HEK293 (cell line): ENCODE results near the gene TENT4A.

Source experiments
- CTCF ChIA-PET: fragments of 350-600 bp; formaldehyde crosslinking; extraction: SDS; loops from one replicate; lab custom pipeline; 2021; ENCODE audit warnings: antibody characterized with exemption; lab: Yijun Ruan, JAX
- POLR2A ChIA-PET: fragments of 300-600 bp; formaldehyde crosslinking; extraction: SDS; loops from one replicate; lab custom pipeline; 2020; ENCODE audit warnings: antibody characterized with exemption, inconsistent platforms; lab: Yijun Ruan, JAX
- H3K27ac ChIP-seq: fragments of 200-500 bp; sonication (Bioruptor generic); 2 replicates; pipeline ENCODE4 v1.5.1; 2014; ENCODE audit warnings: low read depth, low read length, control low read depth, inconsistent platforms; ENCODE audit errors: extremely low read depth
- H3K36me3 ChIP-seq, 2 experiments: fragments of 200-500 bp in 1 of 2; sonication (Bioruptor generic) in 1 of 2; 1 replicate in 1 of 2; 2 replicates in 1 of 2; pipeline ENCODE4 v1.5.1; 2014 to 2017; ENCODE audit warnings: inconsistent platforms in 2 of 2, low read length in 2 of 2; ENCODE audit not compliant: control insufficient read depth in 2 of 2, insufficient read depth in 1 of 2
- H3K4me1 ChIP-seq: fragments of 200-500 bp; sonication (Bioruptor generic); 2 replicates; pipeline ENCODE4 v1.5.1; 2014; ENCODE audit warnings: mild to moderate bottlenecking, low read length, inconsistent platforms; ENCODE audit not compliant: control insufficient read depth, insufficient read depth
- H3K4me3 ChIP-seq: 2 replicates; pipeline ENCODE4 v1.5.1; 2011; ENCODE audit warnings: low read depth, mild to moderate bottlenecking, control low read depth, low read length, moderate library complexity
- H3K9me3 ChIP-seq: fragments of 200-500 bp; sonication (Bioruptor generic); 2 replicates; pipeline ENCODE4 v1.5.1; 2014; ENCODE audit warnings: low read depth, low read length, inconsistent platforms; ENCODE audit not compliant: control insufficient read depth, insufficient read depth
- GLI2 ChIP-seq: fragments of 450-650 bp; formaldehyde crosslinking; IDR thresholded peaks from 2 replicates; pipeline ENCODE4; 2017; ENCODE audit warnings: missing biosample characterization, missing genetic modification characterization, low read depth, borderline replicate concordance
- GLIS1 ChIP-seq: fragments of 450-650 bp; formaldehyde crosslinking; IDR thresholded peaks from 2 replicates; pipeline ENCODE4 v1.5.1; 2016; ENCODE audit warnings: missing biosample characterization, missing genetic modification characterization
- HOXA7 ChIP-seq: sonication (generic); formaldehyde crosslinking; IDR thresholded peaks from 2 replicates; pipeline ENCODE4 v1.8.1; 2022; ENCODE audit warnings: missing genetic modification reagents, borderline replicate concordance
- PRDM1 ChIP-seq: fragments of 450-650 bp; formaldehyde crosslinking; IDR thresholded peaks from 2 replicates; pipeline ENCODE4; 2016; ENCODE audit warnings: missing biosample characterization, missing genetic modification characterization
- ZNF214 ChIP-seq: fragments of 450-650 bp; formaldehyde crosslinking; IDR thresholded peaks from 2 replicates; pipeline ENCODE4 v1.5.1; 2017; ENCODE audit warnings: missing biosample characterization, mild to moderate bottlenecking, missing genetic modification characterization, borderline replicate concordance
- ZNF335 ChIP-seq: fragments of 450-650 bp; formaldehyde crosslinking; conservative IDR thresholded peaks from 2 replicates; pipeline ENCODE4 v1.5.1; 2016; ENCODE audit warnings: missing biosample characterization, missing genetic modification characterization
- ZNF354C ChIP-seq: fragments of 450-650 bp; formaldehyde crosslinking; IDR thresholded peaks from 2 replicates; pipeline ENCODE4 v1.5.1; 2016; ENCODE audit warnings: missing biosample characterization, missing genetic modification characterization, low read depth, borderline replicate concordance
- ZNF391 ChIP-seq: fragments of 450-650 bp; formaldehyde crosslinking; IDR thresholded peaks from 2 replicates; pipeline ENCODE4 v1.5.1; 2016; ENCODE audit warnings: low read depth, missing biosample characterization, missing genetic modification characterization, borderline replicate concordance
- ZNF398 ChIP-seq: fragments of 450-650 bp; formaldehyde crosslinking; IDR thresholded peaks from 2 replicates; pipeline ENCODE4 v1.5.1; 2017; ENCODE audit warnings: missing biosample characterization, missing genetic modification characterization
- ZNF426 ChIP-seq: fragments of 450-650 bp; formaldehyde crosslinking; IDR thresholded peaks from 2 replicates; pipeline ENCODE4 v1.5.1; 2017; ENCODE audit warnings: missing biosample characterization, missing genetic modification characterization, mild to moderate bottlenecking, inconsistent platforms, moderate library complexity
- ZNF449 ChIP-seq: fragments of 450-650 bp; formaldehyde crosslinking; IDR thresholded peaks from 2 replicates; pipeline ENCODE4 v1.5.1; 2017; ENCODE audit warnings: missing biosample characterization, mild to moderate bottlenecking, missing genetic modification characterization, moderate library complexity
- ZNF473 ChIP-seq: fragments of 450-650 bp; formaldehyde crosslinking; IDR thresholded peaks from 2 replicates; pipeline ENCODE4 v1.5.1; 2017; ENCODE audit warnings: missing biosample characterization, missing genetic modification characterization
- ZNF645 ChIP-seq: fragments of 450-650 bp; formaldehyde crosslinking; IDR thresholded peaks from 2 replicates; pipeline ENCODE4; 2016; ENCODE audit warnings: missing biosample characterization, missing genetic modification characterization
- ZNF76 ChIP-seq: fragments of 450-650 bp; formaldehyde crosslinking; IDR thresholded peaks from 2 replicates; pipeline ENCODE4; 2016; ENCODE audit warnings: low read depth, missing biosample characterization, missing genetic modification characterization, borderline replicate concordance
- ZNF830 ChIP-seq: fragments of 450-650 bp; IDR thresholded peaks from 2 replicates; pipeline ENCODE4 v1.5.0; 2018; ENCODE audit warnings: missing biosample characterization, missing genetic modification characterization, low read depth, mild to moderate bottlenecking, moderate library complexity

TENT4A gene

GRCh38 chr5:6768590-6769230, 55.5 kb downstream of the TENT4A start:
- TF ChIP-seq ZNF645 (no peak), HOXA7 (no peak), GLIS1 (tag by site-specific recombination) (no peak), ZNF391 (tag by site-specific recombination) (no peak), ZNF76 (tag by site-specific recombination) (no peak)
- TF ChIP-seq, all 188 proteins: peak for 0
- H3K27ac ChIP-seq = no peak overlapping the region
- ChIA-PET POLR2A (no interaction called here), CTCF (interaction anchor here (1.1 kb wide), 1 partner anchor 12 kb away, joined by 3 read pairs; no protein-coding TSS in a partner anchor)
- H3K36me3 ChIP-seq = no peaks in the 10 kb centered on the region; a peak in 1 of 3 replicates
- H3K9me3 ChIP-seq = no peaks in the 10 kb centered on the region
- no peaks in the 10 kb centered on the region for H3K4me1 ChIP-seq
- H3K4me3 ChIP-seq = no peak overlapping the region

GRCh38 chr5:6770826-6771607, 57.8 kb downstream of the TENT4A start:
- ChIA-PET POLR2A (no interaction called here), CTCF (no interaction called here)

GRCh38 chr5:6772886-6773285, 59.7 kb downstream of the TENT4A start:
- no peaks in the 10 kb centered on the region for H3K9me3 ChIP-seq
- no peak overlapping the region for H3K4me3 ChIP-seq
- ChIA-PET CTCF (no interaction called here), POLR2A (no interaction called here)
- TF ChIP-seq ZNF354C (no peak), ZNF830 (tag by site-specific recombination) (no peak), ZNF335 (tag by site-specific recombination) (no peak), GLI2 (tag by site-specific recombination) (no peak), ZNF426 (tag by site-specific recombination) (no peak), ZNF473 (no peak), ZNF398 (tag by site-specific recombination) (no peak)
- H3K36me3 ChIP-seq = peaks cover 0 to 3% of the 10 kb centered on the region in 2 experiments; a peak in 1 of 3 replicates
- H3K27ac ChIP-seq = no peak overlapping the region
- no peaks in the 10 kb centered on the region for H3K4me1 ChIP-seq

More at GRCh38 chr5:6770826-6771607, 57.8 kb downstream of the TENT4A start:
- Histone ChIP-seq H3K27ac (no peak overlapping the region), H3K4me3 (no peak overlapping the region), H3K4me1 (no peaks in the 10 kb centered on the region), H3K36me3 (no peaks in the 10 kb centered on the region; a peak in 1 of 3 replicates), H3K9me3 (no peaks in the 10 kb centered on the region)
- TF ChIP-seq PRDM1 (tag by site-specific recombination) (no peak), ZNF449 (no peak), ZNF214 (tag by site-specific recombination) (no peak)
